ENCODE measurements around the gene SH3PXD2B. TPM values are rescaled to one million over a fixed set of nuclear protein-coding genes. Genes with fewer than 3 reads are reported as not detected.

The SH3PXD2B gene
- total and polyA plus RNA-seq, 10 of the 15 experiments (the other 5 are each of a cell fraction or from before 2014, with no cell fraction given), result 0.05 to 1.6 (median 0.57) TPM

GRCh38 chr5:172336676-172337285, 117.5 kb downstream of the SH3PXD2B start (continued):
- TF ChIP-seq REST (IDR thresholded peaks at IDR 0.05; ENCODE audit: low read depth, low read length), result no peak
- no peak for TF ChIP-seq NFYA (IDR thresholded peaks at IDR 0.05; ENCODE audit: borderline replicate concordance, low read depth, low read length)
- TF ChIP-seq IRF3 (IDR thresholded peaks at IDR 0.05), result no peak
- no peak for TF ChIP-seq ZBTB40 (IDR thresholded peaks at IDR 0.05; ENCODE audit: borderline replicate concordance)
- TF ChIP-seq ZNF592 (IDR thresholded peaks at IDR 0.05), result no peak
- TF ChIP-seq NR2C1 (IDR thresholded peaks at IDR 0.05), result no peak

Data from GM12878 (cell line).